ENCODE measurements around the gene GIMAP8.

DNA sequence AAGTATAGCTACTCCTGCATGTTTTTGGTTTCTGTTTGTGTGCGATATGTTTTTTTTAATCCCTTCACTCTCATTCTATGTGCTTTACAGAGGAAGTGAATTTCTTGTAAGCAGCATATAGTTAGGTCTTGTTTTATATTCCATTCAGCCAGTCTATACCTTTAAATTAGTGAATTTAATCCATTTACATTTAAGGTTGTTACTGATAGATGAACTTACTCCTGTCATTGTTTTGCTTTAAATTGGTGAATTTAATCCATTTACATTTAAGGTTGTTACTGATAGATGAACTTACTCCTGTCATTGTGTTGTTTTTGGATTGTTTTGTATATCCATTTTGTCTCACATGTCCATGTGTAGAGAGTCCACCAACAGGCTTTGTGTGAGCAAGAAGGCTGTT is 11.1 kb downstream of the GIMAP8 start:
- TF ChIP-seq, protein P1, sequence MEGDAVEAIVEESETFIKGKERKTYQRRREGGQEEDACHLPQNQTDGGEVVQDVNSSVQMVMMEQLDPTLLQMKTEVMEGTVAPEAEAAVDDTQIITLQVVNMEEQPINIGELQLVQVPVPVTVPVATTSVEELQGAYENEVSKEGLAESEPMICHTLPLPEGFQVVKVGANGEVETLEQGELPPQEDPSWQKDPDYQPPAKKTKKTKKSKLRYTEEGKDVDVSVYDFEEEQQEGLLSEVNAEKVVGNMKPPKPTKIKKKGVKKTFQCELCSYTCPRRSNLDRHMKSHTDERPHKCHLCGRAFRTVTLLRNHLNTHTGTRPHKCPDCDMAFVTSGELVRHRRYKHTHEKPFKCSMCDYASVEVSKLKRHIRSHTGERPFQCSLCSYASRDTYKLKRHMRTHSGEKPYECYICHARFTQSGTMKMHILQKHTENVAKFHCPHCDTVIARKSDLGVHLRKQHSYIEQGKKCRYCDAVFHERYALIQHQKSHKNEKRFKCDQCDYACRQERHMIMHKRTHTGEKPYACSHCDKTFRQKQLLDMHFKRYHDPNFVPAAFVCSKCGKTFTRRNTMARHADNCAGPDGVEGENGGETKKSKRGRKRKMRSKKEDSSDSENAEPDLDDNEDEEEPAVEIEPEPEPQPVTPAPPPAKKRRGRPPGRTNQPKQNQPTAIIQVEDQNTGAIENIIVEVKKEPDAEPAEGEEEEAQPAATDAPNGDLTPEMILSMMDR (IDR thresholded peaks at IDR 0.05) = no peak
- TF ChIP-seq EP300 (IDR thresholded peaks at IDR 0.05; ENCODE audit: borderline replicate concordance in 1 of 2, low read depth in 1 of 2, low read length in 1 of 2) (no peak), NRF1 (IDR thresholded peaks at IDR 0.05; ENCODE audit: low read depth, low read length) (no peak)
- TF ChIP-seq, protein P2, sequence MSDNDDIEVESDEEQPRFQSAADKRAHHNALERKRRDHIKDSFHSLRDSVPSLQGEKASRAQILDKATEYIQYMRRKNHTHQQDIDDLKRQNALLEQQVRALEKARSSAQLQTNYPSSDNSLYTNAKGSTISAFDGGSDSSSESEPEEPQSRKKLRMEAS (IDR thresholded peaks at IDR 0.05; ENCODE audit: low read depth) = no peak
